K562 treated with DMSO at 1 percent for 4 hours (cell line): ENCODE results near the gene KRTAP1-3. TPM values are rescaled to one million over a fixed set of nuclear protein-coding genes. Genes with fewer than 3 reads are reported as not detected.

Experiments used
- total RNA-seq: library from RNA; unstranded; fragments of 300-600 nt; gene quantifications from 2 replicates; pipeline ENCODE4 v1.2.3, GENCODE V29; 2022; ENCODE audit not compliant: insufficient read depth

Gene KRTAP1-3
- total RNA-seq, result not detected in 2 replicates

GRCh38 chr17:41034346-41034935 is at the start of gene KRTAP1-3:
Gene KRTAP1-3, minus strand, starts transcription at chr17:41034874. Its CDS starts 53 bp downstream, at chr17:41034821.

GRCh38 chr17:41084100-41084856 is 49.6 kb upstream of the KRTAP1-3 start, which contains the start of gene KRTAP4-7:
Gene KRTAP4-7, plus strand, starts transcription at chr17:41084150. Its CDS starts 57 bp downstream, at chr17:41084207.

GRCh38 chr17:41065829-41066624 is 31.4 kb upstream of the KRTAP1-3 start, which contains the start of gene KRTAP2-4:
Gene KRTAP2-4, minus strand, starts transcription at chr17:41065879. Its CDS starts 34 bp downstream, at chr17:41065845.

GRCh38 chr17:41060052-41060604 is 25.5 kb upstream of the KRTAP1-3 start, which contains the start of gene KRTAP2-3:
Gene KRTAP2-3, minus strand, starts transcription at chr17:41060114. Its CDS starts 64 bp downstream, at chr17:41060050.

GRCh38 chr17:41055130-41055529 is 20.5 kb upstream of the KRTAP1-3 start, which contains the start of gene KRTAP2-2:
Gene KRTAP2-2, minus strand, starts transcription at chr17:41055230. Its CDS starts 19 bp downstream, at chr17:41055211.

GRCh38 chr17:41046735-41047465 is 12.2 kb upstream of the KRTAP1-3 start, which contains the start of gene KRTAP2-1:
Gene KRTAP2-1, minus strand, starts transcription at chr17:41047316. Its CDS starts 49 bp downstream, at chr17:41047267.

GRCh38 chr17:41040783-41041571 is 6.3 kb upstream of the KRTAP1-3 start, which contains the start of gene KRTAP1-1:
Gene KRTAP1-1, minus strand, starts transcription at chr17:41041450. Its CDS starts 53 bp downstream, at chr17:41041397.

GRCh38 chr17:41029633-41030245 is 4.9 kb downstream of the KRTAP1-3 start, which contains the start of gene KRTAP1-4:
Gene KRTAP1-4, minus strand, starts transcription at chr17:41030195. Its CDS starts 117 bp downstream, at chr17:41030078.

GRCh38 chr17:41026715-41027471 is 7.8 kb downstream of the KRTAP1-3 start, which contains the start of gene KRTAP1-5:
Gene KRTAP1-5, minus strand, starts transcription at chr17:41027208. Its CDS starts 53 bp downstream, at chr17:41027155.

GRCh38 chr17:41008811-41009210 is 25.9 kb downstream of the KRTAP1-3 start, which contains the start of gene KRTAP3-1:
Gene KRTAP3-1, minus strand, starts transcription at chr17:41009128. Its CDS starts 54 bp downstream, at chr17:41009074.

GRCh38 chr17:40999563-40999962 is 35.1 kb downstream of the KRTAP1-3 start, which contains the start of gene KRTAP3-2:
Gene KRTAP3-2, minus strand, starts transcription at chr17:40999906. Its CDS starts 53 bp downstream, at chr17:40999853.

GRCh38 chr17:40993839-40994238 is 40.8 kb downstream of the KRTAP1-3 start, which contains the start of gene KRTAP3-3:
Gene KRTAP3-3, minus strand, starts transcription at chr17:40994164. Its CDS starts 67 bp downstream, at chr17:40994097.

GRCh38 chr17:40984226-40984625 is 50.4 kb downstream of the KRTAP1-3 start, which contains the start of gene KRT40:
Gene KRT40, minus strand, starts transcription at chr17:40984326. Its CDS starts 53 bp downstream, at chr17:40984273.

Other genes starting within 250 kb of the KRTAP1-3 start
- gene KRT28, start 234.9 kb downstream of the KRTAP1-3 start, total RNA-seq, result not detected in 2 replicates
- 46.6 and 60.8 TPM in 2 replicates for gene KRT10, start 212.3 kb downstream of the KRTAP1-3 start, total RNA-seq
- gene KRT12, start 167.7 kb downstream of the KRTAP1-3 start, total RNA-seq, result 5.7 and 8.8 TPM in 2 replicates
- not detected in 2 replicates for gene KRT20, start 149.6 kb downstream of the KRTAP1-3 start, total RNA-seq
- not detected in 2 replicates for gene KRT23, start 97.2 kb downstream of the KRTAP1-3 start, total RNA-seq
- gene KRT39, start 67.9 kb downstream of the KRTAP1-3 start, total RNA-seq, result not detected in 2 replicates
- not detected in 2 replicates for gene KRT40, start 50.5 kb downstream of the KRTAP1-3 start, total RNA-seq
- not detected in 2 replicates for gene KRTAP3-3, start 40.7 kb downstream of the KRTAP1-3 start, total RNA-seq
- not detected in 2 replicates for gene KRTAP3-2, start 35.0 kb downstream of the KRTAP1-3 start, total RNA-seq
- gene KRTAP3-1, start 25.7 kb downstream of the KRTAP1-3 start, total RNA-seq, result not detected in 2 replicates
- not detected in 2 replicates for gene KRTAP1-5, start 7.7 kb downstream of the KRTAP1-3 start, total RNA-seq
- not detected in 2 replicates for gene KRTAP1-4, start 4.7 kb downstream of the KRTAP1-3 start, total RNA-seq
- gene KRTAP1-1, start 6.6 kb upstream of the KRTAP1-3 start, total RNA-seq, result not detected in 2 replicates
- not detected in 2 replicates for gene KRTAP2-1, start 12.4 kb upstream of the KRTAP1-3 start, total RNA-seq
- not detected in 2 replicates for gene KRTAP2-2, start 20.4 kb upstream of the KRTAP1-3 start, total RNA-seq
- not detected in 2 replicates for gene KRTAP2-3, start 25.2 kb upstream of the KRTAP1-3 start, total RNA-seq
- gene KRTAP2-4, start 31.0 kb upstream of the KRTAP1-3 start, total RNA-seq, result not detected in 2 replicates
- not detected in 2 replicates for gene KRTAP4-7, start 49.3 kb upstream of the KRTAP1-3 start, total RNA-seq
- gene KRTAP4-8, start 63.3 kb upstream of the KRTAP1-3 start, total RNA-seq, result not detected in 2 replicates
- not detected in 2 replicates for gene KRTAP4-16, start 67.3 kb upstream of the KRTAP1-3 start, total RNA-seq
- gene KRTAP4-9, start 70.5 kb upstream of the KRTAP1-3 start, total RNA-seq, result not detected in 2 replicates
- not detected in 2 replicates for gene KRTAP4-11, start 83.5 kb upstream of the KRTAP1-3 start, total RNA-seq
- gene KRTAP4-12, start 89.3 kb upstream of the KRTAP1-3 start, total RNA-seq, result not detected in 2 replicates
- gene KRTAP4-6, start 105.7 kb upstream of the KRTAP1-3 start, total RNA-seq, result not detected in 2 replicates
- not detected in 2 replicates for gene KRTAP4-5, start 115.0 kb upstream of the KRTAP1-3 start, total RNA-seq
- not detected in 2 replicates for gene KRTAP4-4, start 125.9 kb upstream of the KRTAP1-3 start, total RNA-seq
- not detected in 2 replicates for gene KRTAP4-3, start 133.3 kb upstream of the KRTAP1-3 start, total RNA-seq
- gene KRTAP4-2, start 143.3 kb upstream of the KRTAP1-3 start, total RNA-seq, result not detected in 2 replicates
- not detected in 2 replicates for gene KRTAP4-1, start 150.0 kb upstream of the KRTAP1-3 start, total RNA-seq
- gene KRTAP9-1, start 155.0 kb upstream of the KRTAP1-3 start, total RNA-seq, result not detected in 2 replicates
- gene KRTAP9-2, start 191.8 kb upstream of the KRTAP1-3 start, total RNA-seq, result not detected in 2 replicates
- not detected in 2 replicates for gene KRTAP9-3, start 197.6 kb upstream of the KRTAP1-3 start, total RNA-seq
- gene KRTAP9-8, start 203.1 kb upstream of the KRTAP1-3 start, total RNA-seq, result not detected in 2 replicates
- gene KRTAP9-4, start 214.8 kb upstream of the KRTAP1-3 start, total RNA-seq, result not detected in 2 replicates
- gene KRTAP9-9, start 220.5 kb upstream of the KRTAP1-3 start, total RNA-seq, result not detected in 2 replicates
- not detected in 2 replicates for gene KRTAP9-6, start 230.5 kb upstream of the KRTAP1-3 start, total RNA-seq
- not detected in 2 replicates for gene KRTAP9-7, start 240.8 kb upstream of the KRTAP1-3 start, total RNA-seq